Measurements from ENCODE around the gene SLIT3.

Gene SLIT3

DNA sequence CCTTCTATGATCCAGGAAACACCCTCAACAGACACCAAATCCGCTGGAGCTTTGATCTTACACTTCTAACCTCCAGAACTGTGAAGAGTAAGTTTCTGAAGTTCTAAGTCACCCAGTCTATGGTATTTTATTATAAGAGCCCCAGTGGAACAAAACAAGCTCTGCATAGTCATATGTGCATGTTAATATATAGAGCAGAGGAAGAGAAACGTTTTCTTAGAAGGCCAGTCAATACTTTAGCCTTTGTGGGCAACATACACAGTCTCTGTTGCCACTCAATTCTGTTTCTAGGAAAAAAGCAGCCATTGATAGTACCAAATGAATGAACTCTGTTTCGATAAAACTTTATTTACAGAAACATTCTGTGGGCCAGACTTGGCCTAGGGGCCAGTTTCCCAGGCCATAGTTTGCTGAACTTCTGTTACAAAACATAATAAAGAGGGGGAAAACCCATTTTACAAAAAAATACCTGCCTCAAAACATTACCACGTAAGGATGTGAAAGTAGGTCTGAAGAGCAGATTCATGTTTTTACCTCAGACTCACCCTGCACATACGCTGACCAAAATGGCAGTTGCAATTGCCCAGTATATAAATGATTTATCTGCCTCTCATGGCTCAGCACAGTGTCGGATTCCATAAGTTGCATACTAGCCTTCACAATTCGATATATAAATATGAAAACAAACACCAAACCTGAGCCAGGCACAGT is 350.5 kb downstream of the SLIT3 start:
- Histone ChIP-seq H3K4me2 (ENCODE audit: insufficient read depth, low read length) (no peak overlapping the region), H3K27ac (ENCODE audit: low read length) (no peak overlapping the region), H3K27me3 (ENCODE audit: insufficient read depth, low read length, poor library complexity) (no peaks in the 10 kb centered on the region), H3K36me3 (ENCODE audit: insufficient read depth, low read length) (no peaks in the 10 kb centered on the region), H2AFZ (ENCODE audit: low read depth, low read length) (no peak overlapping the region), H3K4me3 (ENCODE audit: low read depth in 1 of 2, low read length in 2 of 2) (no peak overlapping the region), H3K4me1 (ENCODE audit: insufficient read depth, low read length) (no peaks in the 10 kb centered on the region), H3K9me3 (ENCODE audit: insufficient read depth, low read length, severe bottlenecking) (no peaks in the 10 kb centered on the region), H3K9ac (ENCODE audit: low read depth, low read length) (no peak overlapping the region), H3K79me2 (ENCODE audit: insufficient read depth, low read length) (no peaks in the 10 kb centered on the region), H4K20me1 (ENCODE audit: insufficient read depth, low read length) (no peaks in the 10 kb centered on the region)
- no peak for TF ChIP-seq EZH2 (IDR thresholded peaks at IDR 0.05; ENCODE audit: borderline replicate concordance, low read depth, low read length, severe bottlenecking)
- TF ChIP-seq, protein P1, sequence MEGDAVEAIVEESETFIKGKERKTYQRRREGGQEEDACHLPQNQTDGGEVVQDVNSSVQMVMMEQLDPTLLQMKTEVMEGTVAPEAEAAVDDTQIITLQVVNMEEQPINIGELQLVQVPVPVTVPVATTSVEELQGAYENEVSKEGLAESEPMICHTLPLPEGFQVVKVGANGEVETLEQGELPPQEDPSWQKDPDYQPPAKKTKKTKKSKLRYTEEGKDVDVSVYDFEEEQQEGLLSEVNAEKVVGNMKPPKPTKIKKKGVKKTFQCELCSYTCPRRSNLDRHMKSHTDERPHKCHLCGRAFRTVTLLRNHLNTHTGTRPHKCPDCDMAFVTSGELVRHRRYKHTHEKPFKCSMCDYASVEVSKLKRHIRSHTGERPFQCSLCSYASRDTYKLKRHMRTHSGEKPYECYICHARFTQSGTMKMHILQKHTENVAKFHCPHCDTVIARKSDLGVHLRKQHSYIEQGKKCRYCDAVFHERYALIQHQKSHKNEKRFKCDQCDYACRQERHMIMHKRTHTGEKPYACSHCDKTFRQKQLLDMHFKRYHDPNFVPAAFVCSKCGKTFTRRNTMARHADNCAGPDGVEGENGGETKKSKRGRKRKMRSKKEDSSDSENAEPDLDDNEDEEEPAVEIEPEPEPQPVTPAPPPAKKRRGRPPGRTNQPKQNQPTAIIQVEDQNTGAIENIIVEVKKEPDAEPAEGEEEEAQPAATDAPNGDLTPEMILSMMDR (IDR thresholded peaks at IDR 0.05; ENCODE audit: borderline replicate concordance, extremely low read depth, low read length, poor library complexity, severe bottlenecking): no peak
- ATAC-seq (ENCODE audit: insufficient read depth, low read depth): no peak
- no peak for DNase-seq

DNA sequence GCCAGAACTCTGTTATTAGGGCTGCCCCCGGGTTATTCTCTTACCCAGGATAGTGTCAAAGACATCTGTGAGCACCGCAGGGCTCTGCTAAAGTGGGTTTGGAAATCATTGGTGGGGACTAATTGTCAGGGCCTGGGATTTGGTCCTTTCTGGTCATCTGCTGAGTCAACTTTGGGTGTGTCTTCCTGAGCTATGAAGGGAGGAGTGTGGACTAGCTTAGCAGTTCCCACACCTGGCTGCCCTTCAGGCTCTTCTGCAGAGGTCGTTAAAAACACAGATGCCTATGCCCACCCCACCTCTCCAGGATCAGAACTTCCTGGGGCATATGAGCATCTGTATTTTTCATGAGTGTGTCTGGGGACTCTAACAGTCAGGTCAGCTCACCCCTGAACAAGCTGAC is 352.2 kb downstream of the SLIT3 start:
- Histone ChIP-seq H3K9me3 (ENCODE audit: insufficient read depth, low read length, severe bottlenecking) (no peaks in the 10 kb centered on the region), H3K9ac (ENCODE audit: low read depth, low read length) (no peak overlapping the region), H3K79me2 (ENCODE audit: insufficient read depth, low read length) (no peaks in the 10 kb centered on the region), H2AFZ (ENCODE audit: low read depth, low read length) (no peak overlapping the region), H3K36me3 (ENCODE audit: insufficient read depth, low read length) (no peaks in the 10 kb centered on the region), H3K4me3 (ENCODE audit: low read depth in 1 of 2, low read length in 2 of 2) (no peak overlapping the region), H3K4me1 (ENCODE audit: insufficient read depth, low read length) (no peaks in the 10 kb centered on the region), H3K4me2 (ENCODE audit: insufficient read depth, low read length) (no peak overlapping the region), H3K27ac (ENCODE audit: low read length) (no peak overlapping the region), H3K27me3 (ENCODE audit: insufficient read depth, low read length, poor library complexity) (no peaks in the 10 kb centered on the region), H4K20me1 (ENCODE audit: insufficient read depth, low read length) (no peaks in the 10 kb centered on the region)
- TF ChIP-seq, protein P1 (IDR thresholded peaks at IDR 0.05; ENCODE audit: borderline replicate concordance, extremely low read depth, low read length, poor library complexity, severe bottlenecking): no peak
- no peak for TF ChIP-seq EZH2 (IDR thresholded peaks at IDR 0.05; ENCODE audit: borderline replicate concordance, low read depth, low read length, severe bottlenecking)
- DNase-seq (no peak), ATAC-seq (ENCODE audit: insufficient read depth, low read depth) (no peak)

DNA sequence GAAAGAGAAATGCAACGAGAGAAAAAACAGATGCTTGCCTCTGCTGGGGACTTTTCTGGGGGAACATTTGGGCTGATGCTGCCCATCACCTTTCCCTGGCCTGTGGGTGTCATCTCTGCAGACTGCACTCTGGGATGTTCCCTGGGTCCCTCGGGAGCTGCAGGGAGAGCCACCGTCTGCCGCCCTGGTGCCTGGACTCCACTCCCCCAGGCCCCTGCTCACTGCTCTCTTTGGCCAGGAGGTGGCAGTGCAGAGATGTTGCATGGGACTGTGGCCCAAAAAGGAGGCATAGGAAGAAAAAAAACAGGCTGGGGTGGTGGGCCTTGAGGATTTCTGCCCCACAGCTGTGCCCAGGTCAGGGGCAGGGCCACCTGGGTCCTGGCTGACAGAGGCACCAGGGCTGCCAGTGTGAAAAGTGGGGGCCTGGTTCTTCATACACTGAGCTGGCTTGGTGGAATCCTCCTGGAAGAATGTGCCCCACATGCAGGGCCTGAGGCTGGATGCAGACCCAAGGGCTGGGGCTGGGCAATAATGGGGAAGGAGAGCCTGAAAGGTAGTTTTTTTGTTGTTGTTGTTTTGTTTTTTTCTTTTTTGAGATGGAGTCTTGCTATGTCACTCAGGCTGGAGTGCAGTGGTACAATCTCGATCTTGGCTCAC is 353.6 kb downstream of the SLIT3 start:
- Histone ChIP-seq H3K27ac (ENCODE audit: low read length) (no peak overlapping the region), H2AFZ (ENCODE audit: low read depth, low read length) (no peak overlapping the region), H3K79me2 (ENCODE audit: insufficient read depth, low read length) (no peaks in the 10 kb centered on the region), H3K4me2 (ENCODE audit: insufficient read depth, low read length) (no peak overlapping the region), H3K36me3 (ENCODE audit: insufficient read depth, low read length) (no peaks in the 10 kb centered on the region), H3K9ac (ENCODE audit: low read depth, low read length) (no peak overlapping the region), H3K4me3 (ENCODE audit: low read depth in 1 of 2, low read length in 2 of 2) (no peak overlapping the region), H3K27me3 (ENCODE audit: insufficient read depth, low read length, poor library complexity) (no peaks in the 10 kb centered on the region), H3K4me1 (ENCODE audit: insufficient read depth, low read length) (no peaks in the 10 kb centered on the region), H4K20me1 (ENCODE audit: insufficient read depth, low read length) (no peaks in the 10 kb centered on the region), H3K9me3 (ENCODE audit: insufficient read depth, low read length, severe bottlenecking) (no peaks in the 10 kb centered on the region)
- ATAC-seq (ENCODE audit: insufficient read depth, low read depth): peak; percentile 79
- TF ChIP-seq, protein P1 (IDR thresholded peaks at IDR 0.05; ENCODE audit: borderline replicate concordance, extremely low read depth, low read length, poor library complexity, severe bottlenecking): peak; percentile 84
- no peak for TF ChIP-seq EZH2 (IDR thresholded peaks at IDR 0.05; ENCODE audit: borderline replicate concordance, low read depth, low read length, severe bottlenecking)
- peak; percentile 48 for DNase-seq

All from DND-41 (cell line).